OCI-M2 (cell line): Measurements from ENCODE around the gene NPAS4.
"Not testable (repeated sequence)": the region's sequence is repeated elsewhere in the genome, so short reads cannot be mapped to it uniquely, and the experiment has no call there.

Experiments
- DNase-seq: peaks from one replicate; lab custom pipeline; 2025; ENCODE audit not compliant: unreplicated experiment; lab: John Stamatoyannopoulos, UW

The NPAS4 gene

GRCh38 chr11:66420671-66421476, at the start of gene NPAS4:
Gene NPAS4 (plus strand): TSS chr11:66421035. CDS start chr11:66421180, 145 bp downstream.
- DNase-seq: no peak

DNA sequence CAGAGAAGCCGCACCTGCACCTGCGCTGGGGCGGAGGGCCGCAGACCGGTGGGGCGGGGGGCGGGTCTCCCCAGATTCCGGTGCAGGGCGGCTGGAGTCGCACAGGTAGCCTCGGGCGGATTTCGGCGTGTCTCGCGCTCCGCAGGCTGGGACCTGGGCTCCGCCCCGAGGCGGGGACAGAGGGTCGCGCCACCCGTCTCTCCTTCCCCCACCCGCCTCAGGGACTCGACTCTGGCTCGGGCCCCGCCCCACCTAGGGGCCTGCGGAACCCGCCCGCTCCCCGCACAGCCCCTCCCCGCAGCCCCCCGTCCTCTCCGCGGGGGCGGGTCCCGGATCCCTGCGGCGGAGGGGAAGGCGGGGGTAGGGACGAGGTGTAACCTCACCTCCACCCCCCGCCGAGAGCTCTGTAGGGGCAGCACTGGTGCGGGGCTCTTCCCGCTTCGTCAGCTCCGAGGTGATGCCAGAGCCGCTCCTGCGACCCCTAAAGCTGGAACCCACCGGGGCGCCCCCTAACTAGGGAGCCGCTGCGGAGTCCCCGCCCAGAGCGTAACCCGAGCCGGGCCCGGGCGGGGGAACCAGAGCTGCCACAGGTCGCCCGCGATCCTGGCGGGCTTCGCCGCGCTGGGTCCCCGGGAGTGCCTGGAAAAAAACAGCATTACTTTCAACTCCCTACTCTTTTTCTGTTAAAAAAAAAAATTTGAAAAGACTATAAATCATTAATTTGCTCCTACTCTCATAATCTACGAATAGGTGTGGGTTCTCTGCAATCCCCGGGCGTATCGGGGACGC, 49.0 kb upstream of the NPAS4 start, which contains the start of gene SLC29A2:
Gene SLC29A2 (minus strand): TSS at position 134 of the 789 bp plus-strand sequence. CDS start 169 bp downstream, outside the sequence.
- DNase-seq: no peak

GRCh38 chr11:66373265-66373664, 47.6 kb upstream of the NPAS4 start:
- DNase-seq: no peak

GRCh38 chr11:66373690-66374287, 47.0 kb upstream of the NPAS4 start:
- DNase-seq: not testable (repeated sequence)

- DNase-seq: not testable (repeated sequence)
Measured at GRCh38 chr11:66380264-66380663, 40.6 kb upstream of the NPAS4 start.

GRCh38 chr11:66384316-66384715, 36.5 kb upstream of the NPAS4 start:
- DNase-seq: not testable (repeated sequence)

DNA sequence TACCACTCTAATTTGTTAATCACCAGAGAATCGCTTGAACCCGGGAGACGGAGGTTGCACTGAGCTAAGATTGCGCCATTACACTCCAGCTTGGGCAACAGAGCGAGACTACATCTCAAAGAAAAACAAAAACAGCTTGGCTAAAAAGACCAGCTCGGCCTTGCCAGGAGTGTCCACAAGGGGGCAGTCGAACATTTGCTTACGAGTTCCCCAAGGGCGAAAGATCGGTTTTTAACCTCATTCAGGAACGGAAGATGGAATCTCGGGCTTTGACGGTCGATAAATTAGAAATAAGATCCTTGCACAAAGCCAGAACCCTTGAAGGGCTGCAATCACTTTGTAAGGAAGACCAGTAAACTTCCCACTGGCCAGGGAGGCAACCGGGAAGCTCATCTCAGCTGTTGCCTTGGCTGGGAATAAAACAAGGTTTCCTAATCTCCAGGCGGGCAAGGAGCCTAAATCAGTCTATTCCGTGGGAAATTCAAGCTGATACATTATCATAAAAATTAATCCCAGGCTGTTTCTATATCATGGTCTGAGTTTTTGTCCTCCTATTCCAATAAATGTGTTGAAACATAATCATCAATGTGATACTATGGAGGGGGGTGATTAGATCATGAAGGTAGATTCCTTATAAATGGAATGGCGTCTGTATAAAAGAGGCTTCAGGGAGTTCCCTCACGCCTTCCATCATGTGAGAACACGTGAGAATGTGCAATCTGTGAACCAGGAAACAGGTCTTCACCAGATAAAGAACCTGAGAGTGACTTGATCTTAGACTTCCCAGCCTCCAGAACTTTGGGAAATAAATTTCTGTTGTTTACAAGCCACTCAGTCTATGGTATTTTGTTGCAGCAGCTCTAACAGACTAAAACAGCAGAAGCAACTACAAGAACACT, 34.4 kb upstream of the NPAS4 start:
- peak; percentile 50 for DNase-seq

DNA sequence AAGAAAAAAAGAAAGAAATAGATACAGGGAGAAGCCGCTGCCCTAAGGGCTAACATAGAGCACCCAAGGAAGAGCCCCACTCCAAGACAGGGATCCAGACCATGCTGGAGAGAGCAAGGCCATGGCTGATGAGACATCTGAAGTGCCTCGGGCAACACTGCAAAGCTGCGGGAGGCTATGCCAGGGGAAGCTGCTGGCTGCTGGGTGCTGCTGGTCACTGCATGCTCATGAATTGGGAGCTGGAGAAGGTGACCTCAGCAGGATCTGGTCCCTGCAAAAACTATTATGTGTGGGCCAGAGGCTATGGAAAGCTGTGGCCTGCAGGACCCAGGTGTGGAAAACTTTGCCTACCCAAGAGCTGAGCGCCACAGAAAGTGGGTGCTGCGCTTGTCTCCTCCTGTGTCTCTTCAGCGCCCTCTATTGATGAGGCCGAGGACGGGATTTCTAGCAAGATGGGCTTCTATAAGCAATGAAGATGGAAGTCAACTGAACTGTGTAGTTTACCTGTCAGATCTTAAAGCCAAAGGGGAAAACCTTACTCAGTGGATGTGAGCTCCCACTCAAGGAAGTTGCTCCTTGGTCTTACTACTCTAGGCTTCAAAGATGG, 32.0 kb upstream of the NPAS4 start:
- DNase-seq: no peak

DNA sequence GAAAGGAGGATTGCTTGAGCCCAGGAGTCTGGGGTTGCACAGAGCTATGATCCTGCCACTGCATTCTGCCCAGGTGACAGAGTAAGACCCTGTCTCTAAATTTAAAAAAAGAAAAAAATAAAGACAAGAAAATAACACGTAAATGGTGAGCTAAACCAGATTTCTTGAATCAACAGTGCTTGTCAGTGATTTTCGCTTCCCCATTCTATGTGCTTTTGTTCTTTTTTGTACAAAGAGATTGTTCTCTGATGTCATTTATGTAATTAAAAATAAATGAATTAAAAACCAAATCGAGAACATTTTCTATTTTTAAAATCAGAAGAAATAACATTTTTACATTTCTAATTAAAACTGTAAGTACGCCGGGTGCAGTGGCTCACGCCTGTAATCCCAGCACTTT, 29.5 kb upstream of the NPAS4 start:
- no peak for DNase-seq

DNA sequence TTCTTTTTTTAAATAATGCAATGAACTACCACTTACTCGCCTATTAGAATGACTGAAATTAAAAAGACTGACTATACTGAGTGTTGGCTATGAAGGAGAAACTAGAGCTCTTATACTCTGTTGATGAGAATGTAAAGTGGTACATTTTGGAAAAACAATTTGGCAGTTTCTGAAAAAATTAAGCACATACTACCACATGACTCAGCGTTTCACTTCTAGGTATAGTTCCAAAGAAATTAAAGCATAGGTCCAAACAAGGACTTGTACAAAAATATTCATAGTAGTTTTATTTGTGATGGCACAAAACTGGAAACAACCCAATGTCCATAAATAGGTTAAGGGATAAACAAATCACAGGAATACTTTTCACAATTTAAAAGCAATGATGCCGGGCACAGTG, 26.9 kb upstream of the NPAS4 start:
- DNase-seq: no peak

DNA sequence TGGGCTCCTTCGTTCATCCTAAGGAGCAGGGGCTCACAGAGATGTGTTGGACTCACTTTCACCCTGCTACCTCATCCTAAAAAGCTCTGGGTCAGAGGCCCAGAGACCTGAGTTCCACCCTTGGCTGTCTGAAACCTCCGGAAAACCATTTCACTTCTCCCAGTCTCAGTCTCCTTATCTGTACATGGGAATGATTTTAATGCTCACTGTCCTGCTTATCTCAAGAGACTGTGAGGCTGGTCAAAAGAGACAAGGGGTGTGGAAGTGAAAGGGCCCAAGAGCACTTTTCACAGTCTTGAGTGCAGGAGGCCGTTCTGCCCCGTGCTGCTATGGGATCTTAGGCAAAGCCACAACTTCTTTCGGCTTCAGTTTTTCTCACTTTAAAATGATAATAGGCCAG, 13.2 kb upstream of the NPAS4 start:
- DNase-seq: no peak

DNA sequence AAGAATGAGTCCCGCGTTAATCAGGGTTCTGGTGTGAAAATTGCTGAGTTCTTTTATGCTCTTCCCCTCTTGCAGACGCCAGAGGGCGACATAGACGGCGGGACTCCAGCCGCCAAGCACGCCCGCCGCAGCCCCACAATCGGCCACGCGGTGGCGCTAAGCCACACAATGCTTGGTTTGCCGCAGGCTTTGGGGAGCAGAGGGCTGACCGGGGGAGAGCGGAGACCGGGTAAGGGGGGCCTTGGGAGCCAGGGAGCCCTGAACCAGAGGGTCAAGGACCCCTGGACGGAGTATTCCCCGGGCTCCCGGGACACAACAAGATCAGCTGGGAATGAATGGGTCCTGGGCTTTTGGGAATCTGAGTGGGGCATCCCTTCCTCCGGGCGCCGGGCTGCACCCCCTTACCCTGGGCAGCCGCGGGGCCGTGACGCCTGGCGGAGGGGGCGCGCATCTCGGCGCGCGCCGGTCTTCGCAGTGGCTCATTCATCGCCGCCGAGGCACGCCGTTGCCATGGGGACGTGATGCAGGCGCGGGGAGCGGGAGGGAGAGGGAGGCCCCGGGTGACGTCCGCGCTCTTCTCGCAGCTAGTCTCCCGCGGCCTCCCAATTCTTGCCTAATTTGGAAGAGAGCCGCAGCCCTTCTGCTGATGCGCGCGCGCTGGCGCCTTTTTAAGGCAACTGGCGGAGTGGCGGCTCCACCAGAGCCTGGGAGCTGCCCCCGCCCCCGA, 12.2 kb upstream of the NPAS4 start:
- peak; percentile 25 for DNase-seq

DNA sequence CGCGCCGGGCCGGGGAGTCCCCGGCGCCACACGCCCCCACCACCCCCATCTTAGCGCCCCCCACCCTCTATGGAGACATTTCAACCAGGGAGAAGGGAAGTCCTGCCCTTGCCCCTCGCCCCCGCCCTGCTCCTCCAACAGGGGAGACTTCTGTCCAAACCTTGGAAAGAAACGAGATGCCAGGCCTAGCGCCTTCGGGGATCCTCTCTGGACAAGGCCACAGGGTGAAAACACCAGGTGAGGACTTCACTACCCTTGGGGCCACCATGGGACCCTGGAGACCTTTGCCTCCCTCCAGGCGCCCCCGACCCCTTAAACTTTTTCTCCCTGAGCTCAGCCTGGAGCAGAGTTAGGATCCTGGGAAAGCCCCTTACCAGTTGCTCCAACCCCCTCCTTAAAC, 11.6 kb upstream of the NPAS4 start:
- no peak for DNase-seq

- no peak for DNase-seq
Measured at GRCh38 chr11:66410191-66410590, 10.6 kb upstream of the NPAS4 start.

DNA sequence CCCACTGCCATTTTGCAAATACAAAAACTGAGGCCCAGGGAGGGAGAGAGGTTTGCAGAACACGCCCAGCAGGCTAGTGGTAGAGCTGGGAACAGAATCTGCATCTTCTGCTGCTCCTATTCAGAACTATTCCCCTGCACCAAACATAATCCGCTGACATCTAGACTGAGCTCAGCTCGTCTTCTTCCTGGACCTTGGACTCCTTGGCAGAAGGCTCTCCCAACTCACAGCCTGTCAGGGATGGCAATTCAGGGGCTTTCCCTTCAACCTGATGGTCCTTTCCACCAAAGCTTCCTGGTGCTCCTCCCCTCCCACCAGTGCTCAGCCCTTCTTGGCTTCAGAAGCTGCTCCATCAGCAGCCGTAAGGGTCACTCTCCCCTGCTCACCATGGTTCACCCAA, 9.5 kb upstream of the NPAS4 start:
- no peak for DNase-seq

DNA sequence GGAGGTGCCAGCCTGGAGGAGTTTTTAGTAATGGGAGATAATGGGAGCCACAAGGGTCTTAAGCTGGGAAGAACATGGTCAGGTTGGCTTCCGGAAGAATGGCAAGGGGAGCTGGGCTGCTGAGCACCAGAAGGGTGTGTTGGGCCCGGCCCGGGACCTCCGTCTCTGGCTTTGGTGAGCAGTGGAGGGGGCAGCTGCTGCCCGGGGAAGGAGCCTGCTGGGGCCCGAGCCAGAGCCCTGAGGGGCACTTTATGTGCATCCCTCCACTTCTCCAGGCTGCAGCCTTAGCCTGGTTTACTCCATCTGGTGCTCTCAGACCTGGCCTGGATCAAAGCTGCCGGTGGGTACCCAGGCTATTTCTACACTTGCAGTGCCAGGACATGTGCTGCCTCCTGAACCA, 8.7 kb upstream of the NPAS4 start:
- no peak for DNase-seq

- no peak for DNase-seq
Measured at GRCh38 chr11:66413167-66413566, 7.7 kb upstream of the NPAS4 start.

DNA sequence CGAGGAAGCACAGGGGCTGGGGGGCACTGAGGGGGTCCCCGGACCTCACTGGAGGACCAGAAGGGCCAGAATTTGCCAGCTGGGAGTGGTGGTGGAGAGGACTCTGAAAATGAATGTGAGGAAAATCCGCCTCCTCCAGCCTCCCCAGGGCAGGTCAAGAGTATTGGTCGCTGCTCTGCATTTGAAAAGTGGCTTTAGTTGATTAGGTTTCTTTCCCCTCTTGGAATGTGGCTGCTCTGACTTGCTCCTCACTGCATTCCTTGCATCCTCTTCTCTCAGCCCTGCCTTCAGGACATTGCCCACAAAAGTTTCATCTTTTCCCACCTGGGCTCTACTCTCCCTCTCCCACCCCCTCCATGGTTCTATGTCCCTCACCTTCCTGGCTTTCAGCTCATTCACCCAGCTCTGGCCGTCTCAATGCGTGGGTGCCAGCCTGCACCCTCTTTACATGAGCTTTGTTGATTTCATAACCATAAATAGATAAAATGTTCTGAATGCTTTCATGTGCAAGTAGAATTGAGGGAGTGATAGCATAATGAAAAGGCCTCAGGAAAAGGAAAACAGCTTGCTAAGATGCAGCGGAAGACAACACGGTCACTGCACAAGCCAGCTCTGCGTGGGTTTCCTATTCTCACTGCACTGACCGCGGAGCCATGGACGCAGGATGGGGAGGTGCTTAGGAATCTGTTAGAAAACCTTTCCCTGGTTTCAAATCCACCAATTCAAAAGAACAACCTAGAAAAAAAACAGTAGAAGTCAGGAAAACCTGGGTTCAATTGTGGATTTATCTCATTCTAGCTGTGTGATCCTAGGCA, 6.5 kb upstream of the NPAS4 start:
- no peak for DNase-seq

- DNase-seq: no peak
Measured at GRCh38 chr11:66415423-66415822, 5.4 kb upstream of the NPAS4 start.
